HCT116 (cell line): ENCODE results near the gene EIF6. TPM values are rescaled to one million over a fixed set of nuclear protein-coding genes. Genes with fewer than 3 reads are reported as not detected.

Source experiments
- ATAC-seq: fragments of 200-7000 bp; cut with Tn5 transposase; 2 replicates; pipeline ENCODE4 v1.9.1; 2020; ENCODE audit warnings: mild to moderate bottlenecking, moderate library complexity
- BruUV-seq: library from RNA; stranded (reverse); fragments of 400-500 nt; replicated peaks from 2 replicates; lab custom pipeline; 2021; lab: Mats Ljungman, UMichigan
- CTCF ChIA-PET: fragments of 300-600 bp; sonication (Branson Sonifier 250); formaldehyde crosslinking; loops from one replicate; lab custom pipeline; 2021; ENCODE audit warnings: antibody characterized with exemption; lab: Charles Lee
- POLR2A ChIA-PET: fragments of 300-600, 350-600 bp; sonication (Branson Sonifier 250); formaldehyde crosslinking; loops from one replicate; lab custom pipeline; 2021; ENCODE audit warnings: antibody characterized with exemption; lab: Charles Lee
- RAD21 ChIA-PET, 2 experiments: fragments of 300-600 bp; sonication (Branson Sonifier 250); formaldehyde crosslinking; loops; one replicate each; lab custom pipeline; 2023; ENCODE audit warnings: low total read pairs in 2 of 2; ENCODE audit not compliant: uncharacterized antibody in 2 of 2, unreplicated experiment in 2 of 2, low non-redundant PET in 1 of 2; lab: Charles Lee
- DNase-seq: peaks from one replicate; pipeline ENCODE4 v3.0.0-alpha.2; 2010; ENCODE audit warnings: low read depth, low spot score
- H2AFZ ChIP-seq: fragments of 200-600 bp; shearing (Covaris generic), sonication (generic); 2 replicates; pipeline ENCODE4 v1.6.1; 2017; ENCODE audit warnings: low read depth, mixed run types, mixed read lengths, antibody characterized with exemption, low read length; ENCODE audit not compliant: poor library complexity, severe bottlenecking
- H3K27ac ChIP-seq: 2 replicates; pipeline ENCODE4 v1.5.1; 2012; ENCODE audit warnings: low read depth, low read length
- H3K27me3 ChIP-seq: fragments of 200-600 bp; sonication (generic); 2 replicates; pipeline ENCODE4 v1.6.1; 2016; ENCODE audit warnings: mixed run types, low read length, mixed read lengths; ENCODE audit not compliant: insufficient read depth
- H3K36me3 ChIP-seq, 2 experiments: fragments of 200-500 bp in 1 of 2; fragments of 200-600 bp in 1 of 2; sonication (Bioruptor generic) in 1 of 2; sonication (generic) in 1 of 2; 2 replicates each; pipeline versions ENCODE4 v1.5.1 to v1.6.1; 2014 to 2016; ENCODE audit warnings: low read length in 2 of 2, inconsistent platforms in 1 of 2, mixed read lengths in 1 of 2, mixed run types in 1 of 2; ENCODE audit not compliant: insufficient read depth in 2 of 2, control insufficient read depth in 1 of 2
- H3K4me1 ChIP-seq, 2 experiments: fragments of 200-600 bp in 1 of 2; sonication (generic) in 1 of 2; 2 replicates each; pipeline versions ENCODE4 v1.5.1 to v1.6.1; 2012 to 2017; ENCODE audit warnings: low read length in 2 of 2, inconsistent platforms in 1 of 2, mild to moderate bottlenecking in 1 of 2, mixed read lengths in 1 of 2, mixed run types in 1 of 2, moderate library complexity in 1 of 2; ENCODE audit not compliant: insufficient read depth in 2 of 2, control insufficient read depth in 1 of 2
- H3K4me2 ChIP-seq: fragments of 200-600 bp; sonication (generic); 2 replicates; pipeline ENCODE4 v1.6.1; 2017; ENCODE audit warnings: mixed run types, low read length, mixed read lengths
- H3K4me3 ChIP-seq, 2 experiments: fragments of 200-600 bp in 1 of 2; sonication (generic) in 1 of 2; replicated peaks in 1 of 2; 2 replicates each; pipeline ENCODE4 v1.5.1; 2011 to 2016; ENCODE audit warnings: low read length in 2 of 2, control low read depth in 1 of 2, low read depth in 1 of 2, mild to moderate bottlenecking in 1 of 2, mixed read lengths in 1 of 2, mixed run types in 1 of 2
- H3K79me2 ChIP-seq: fragments of 200-600 bp; sonication (generic); 2 replicates; pipeline ENCODE4 v1.6.1; 2017; ENCODE audit warnings: mild to moderate bottlenecking, mixed run types, low read length, moderate library complexity, mixed read lengths; ENCODE audit not compliant: insufficient read depth
- H3K9ac ChIP-seq: fragments of 200-600 bp; sonication (generic); 2 replicates; pipeline ENCODE4 v1.6.1; 2016; ENCODE audit warnings: low read length, mixed read lengths
- H3K9me2 ChIP-seq: fragments of 200-600 bp; sonication (generic), shearing (Covaris generic); 2 replicates; pipeline ENCODE4 v1.6.1; 2017; ENCODE audit warnings: mixed run types, mild to moderate bottlenecking, moderate library complexity; ENCODE audit not compliant: insufficient read depth
- H3K9me3 ChIP-seq, 2 experiments: fragments of 200-500 bp in 1 of 2; fragments of 200-600 bp in 1 of 2; sonication (Bioruptor generic) in 1 of 2; sonication (generic) in 1 of 2; 2 replicates each; pipeline ENCODE4 v1.6.1; 2014 to 2017; ENCODE audit warnings: low read length in 2 of 2, mixed read lengths in 2 of 2, inconsistent platforms in 1 of 2, low read depth in 1 of 2, mild to moderate bottlenecking in 1 of 2, mixed run types in 1 of 2, moderate library complexity in 1 of 2; ENCODE audit not compliant: control insufficient read depth in 1 of 2, insufficient read depth in 1 of 2
- H4K20me1 ChIP-seq: fragments of 200-600 bp; sonication (generic), shearing (Covaris generic); 2 replicates; pipeline ENCODE4 v1.6.1; 2017; ENCODE audit warnings: mixed run types, mild to moderate bottlenecking, moderate library complexity; ENCODE audit not compliant: insufficient read depth
- CBX3 ChIP-seq: IDR thresholded peaks from 2 replicates; pipeline ENCODE4 v1.6.1; 2012; ENCODE audit warnings: low read depth
- EGR1 ChIP-seq: IDR thresholded peaks from 2 replicates; pipeline ENCODE4 v1.6.1; 2012; ENCODE audit warnings: low read depth
- EZH2 ChIP-seq: fragments of 200-600 bp; sonication (generic); IDR thresholded peaks from 2 replicates; pipeline ENCODE4 v1.6.1; 2017; ENCODE audit warnings: antibody characterized with exemption, mixed run types
- EZH2phosphoT487 ChIP-seq: fragments of 200-600 bp; IDR thresholded peaks from 2 replicates; pipeline ENCODE4 v1.6.1; 2018; ENCODE audit warnings: antibody characterized with exemption, borderline replicate concordance
- FOSL1 ChIP-seq: IDR thresholded peaks from 2 replicates; pipeline ENCODE4 v1.6.1; 2012; ENCODE audit warnings: low read depth
- JUND ChIP-seq: IDR thresholded peaks from 2 replicates; pipeline ENCODE4 v1.6.1; 2012
- POLR2A ChIP-seq: IDR thresholded peaks from 2 replicates; pipeline ENCODE4 v1.7.0; 2011; ENCODE audit warnings: borderline replicate concordance; ENCODE audit not compliant: insufficient read depth, insufficient read length; ENCODE audit errors: extremely low read depth
- SP1 ChIP-seq: IDR thresholded peaks from 2 replicates; pipeline ENCODE4 v1.6.1; 2012; ENCODE audit warnings: low read depth
- TCF7L2 ChIP-seq: IDR thresholded peaks from 2 replicates; pipeline ENCODE4 v1.7.0; 2011; ENCODE audit warnings: borderline replicate concordance, inconsistent platforms; ENCODE audit not compliant: insufficient read depth, insufficient read length; ENCODE audit errors: extremely low read depth
- ZFX ChIP-seq: fragments of 450-650 bp; IDR thresholded peaks from 2 replicates; pipeline ENCODE4 v1.6.1; 2017
- ZNF274 ChIP-seq: fragments of 200-500 bp; sonication (Bioruptor generic); IDR thresholded peaks from 2 replicates; pipeline ENCODE4 v1.6.1; 2014; ENCODE audit warnings: mild to moderate bottlenecking, low read depth, low read length, inconsistent platforms
- intact Hi-C: fragments of 100-400 bp; cut with micrococcal nuclease; formaldehyde crosslinking; loops from 2 replicates; pipeline ENCODE4 v1.10.0; 2022
- total RNA-seq: library from RNA; stranded (reverse); gene quantifications from one replicate; pipeline ENCODE4 v1.2.1, GENCODE V29; 2021; ENCODE audit not compliant: unreplicated experiment
- TF ChIP-seq, protein P1 (sequence below): IDR thresholded peaks from 2 replicates; pipeline ENCODE4 v1.6.1; 2012
- TF ChIP-seq, protein P2 (sequence below): IDR thresholded peaks from 2 replicates; pipeline ENCODE4 v1.6.1; 2012

The EIF6 gene
- total RNA-seq, 1 experiment from 2014 or later, result 209 TPM

DNA sequence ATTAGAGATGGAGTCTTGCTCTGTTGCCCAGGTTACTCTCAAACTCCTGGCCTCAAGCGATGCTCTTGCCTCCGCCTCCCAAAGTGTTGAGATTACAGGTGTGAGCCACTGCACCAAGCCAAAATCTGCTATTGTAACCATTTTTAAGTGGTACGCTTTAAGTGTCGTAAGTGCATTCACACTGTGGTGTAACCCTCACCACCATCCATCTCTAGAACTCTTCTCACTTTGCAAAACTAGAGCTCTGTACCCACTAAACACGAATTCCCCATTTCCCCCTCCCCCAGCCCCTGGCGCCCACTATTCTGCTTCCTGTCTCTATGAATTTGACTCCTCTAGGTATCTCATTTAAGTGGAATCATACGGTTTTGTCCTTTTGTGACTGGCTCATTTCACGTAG, 10.5 kb upstream of the EIF6 start:
- TF ChIP-seq EGR1 (no peak), JUND (no peak), EZH2phosphoT487 (no peak), EZH2 (no peak), FOSL1 (no peak), CBX3 (no peak), ZNF274 (no peak), SP1 (no peak), ZFX (no peak), TCF7L2 (no peak)
- TF ChIP-seq, protein P1, sequence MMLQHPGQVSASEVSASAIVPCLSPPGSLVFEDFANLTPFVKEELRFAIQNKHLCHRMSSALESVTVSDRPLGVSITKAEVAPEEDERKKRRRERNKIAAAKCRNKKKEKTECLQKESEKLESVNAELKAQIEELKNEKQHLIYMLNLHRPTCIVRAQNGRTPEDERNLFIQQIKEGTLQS, result no peak
- TF ChIP-seq, all 23 proteins: peak for 0
- H4K20me1 ChIP-seq, result no peaks in the 10 kb centered on the region
- intact Hi-C loops, result no loop called here
- no peak overlapping the region for H3K27ac ChIP-seq
- ChIA-PET CTCF (interaction anchor here (5.2 kb wide), 1 partner anchor 10 kb away, joined by 27 read pairs; no protein-coding TSS in a partner anchor), POLR2A (interaction anchor here (1.0 kb wide), 2 partner anchors 9 to 11 kb away, joined by 3 to 4 read pairs; no protein-coding TSS in a partner anchor), RAD21 (interaction anchor here in 1 of 2 experiments (0.8 kb wide), 1 partner anchor 11 kb away, joined by 3 read pairs; the partner anchor contains the start of gene EIF6)
- no peak for DNase-seq
- H3K36me3 ChIP-seq, result no peaks in the 10 kb centered on the region
- H3K9me2 ChIP-seq, result no peaks in the 10 kb centered on the region
- H3K27me3 ChIP-seq, result no peaks in the 10 kb centered on the region
- H3K9ac ChIP-seq, result no peak overlapping the region
- H2AFZ ChIP-seq, result no peak overlapping the region
- BruUV-seq, result no TSS peak
- ATAC-seq, result no peak
- no peaks in the 10 kb centered on the region for H3K79me2 ChIP-seq
- H3K9me3 ChIP-seq, result no peaks in the 10 kb centered on the region
- peaks cover 5 to 13% of the 10 kb centered on the region in 2 experiments; a peak in 2 of 4 replicates for H3K4me1 ChIP-seq
- H3K4me2 ChIP-seq, result no peak overlapping the region
- H3K4me3 ChIP-seq, result no peak overlapping the region

DNA sequence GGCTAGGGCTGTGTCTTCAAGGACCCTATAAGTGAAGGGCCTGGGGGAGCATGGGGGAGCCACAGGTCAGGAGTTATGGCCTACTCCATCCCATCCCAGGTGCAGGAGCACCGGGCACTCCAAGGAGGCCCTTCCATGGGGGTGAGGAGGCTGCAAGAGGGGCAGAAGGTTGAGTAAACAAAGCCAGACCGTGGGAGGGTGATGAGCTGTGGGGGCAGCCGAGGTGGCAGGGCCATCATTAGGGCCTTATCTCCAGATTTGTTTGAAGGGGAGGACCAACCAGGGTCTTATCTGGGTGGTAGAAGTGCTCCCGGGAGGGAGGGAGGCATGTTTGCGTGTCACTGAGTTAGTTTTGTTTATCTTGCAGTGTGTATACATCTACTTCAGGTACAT, 9.7 kb upstream of the EIF6 start:
- Histone ChIP-seq H3K36me3 (no peaks in the 10 kb centered on the region), H3K4me3 (no peak overlapping the region), H3K79me2 (no peaks in the 10 kb centered on the region), H2AFZ (no peak overlapping the region), H3K9me2 (no peaks in the 10 kb centered on the region), H3K4me2 (no peak overlapping the region), H4K20me1 (no peaks in the 10 kb centered on the region), H3K4me1 (peaks cover 5 to 13% of the 10 kb centered on the region in 2 experiments; a peak in 2 of 4 replicates), H3K27me3 (no peaks in the 10 kb centered on the region), H3K27ac (no peak overlapping the region), H3K9me3 (no peaks in the 10 kb centered on the region), H3K9ac (no peak overlapping the region)
- TF ChIP-seq FOSL1 (no peak), ZNF274 (no peak), TCF7L2 (no peak), POLR2A (no peak)
- TF ChIP-seq, protein P2, sequence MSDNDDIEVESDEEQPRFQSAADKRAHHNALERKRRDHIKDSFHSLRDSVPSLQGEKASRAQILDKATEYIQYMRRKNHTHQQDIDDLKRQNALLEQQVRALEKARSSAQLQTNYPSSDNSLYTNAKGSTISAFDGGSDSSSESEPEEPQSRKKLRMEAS, result no peak
- DNase-seq, result no peak
- BruUV-seq, result no TSS peak
- ATAC-seq, result no peak
- intact Hi-C loops, result no loop called here
- ChIA-PET POLR2A (no interaction called here), RAD21 (no interaction called here), CTCF (interaction anchor here (5.2 kb wide), 1 partner anchor 11 kb away, joined by 27 read pairs; no protein-coding TSS in a partner anchor)
